ENCODE measurements around the gene TCTN3. TPM values are rescaled to one million over a fixed set of nuclear protein-coding genes. Genes with fewer than 3 reads are reported as not detected.

Gene TCTN3
- total RNA-seq, 2 donors from 2014 or later, result 14.1 to 15.6 TPM

GRCh38 chr10:95711492-95711891, 17.8 kb upstream of the TCTN3 start:
- H3K27ac ChIP-seq, result no peak overlapping the region
- no peaks in the 10 kb centered on the region for H3K36me3 ChIP-seq
- TF ChIP-seq CTCF (IDR thresholded peaks at IDR 0.05), result no peak
- DNase-seq (ENCODE audit: low spot score), result no peak
- H3K27me3 ChIP-seq, result no peaks in the 10 kb centered on the region
- no peaks in the 10 kb centered on the region for H3K4me1 ChIP-seq
- H3K4me3 ChIP-seq, result no peak overlapping the region
- no peaks in the 10 kb centered on the region for H3K9me3 ChIP-seq

- no peak for TF ChIP-seq CTCF (IDR thresholded peaks at IDR 0.05)
- H3K36me3 ChIP-seq, result no peaks in the 10 kb centered on the region
- no peak overlapping the region for H3K4me3 ChIP-seq
- no peaks in the 10 kb centered on the region for H3K27me3 ChIP-seq
- no peak for DNase-seq (ENCODE audit: low spot score)
- no peaks in the 10 kb centered on the region for H3K4me1 ChIP-seq
- no peaks in the 10 kb centered on the region for H3K9me3 ChIP-seq
- no peak overlapping the region for H3K27ac ChIP-seq
These were observed 13.3 kb upstream of the TCTN3 start for GRCh38 chr10:95706990-95707389.

- H3K27ac ChIP-seq, result no peak overlapping the region
- H3K4me3 ChIP-seq, result no peak overlapping the region
- no peak for DNase-seq (ENCODE audit: low spot score)
- no peaks in the 10 kb centered on the region for H3K36me3 ChIP-seq
- H3K4me1 ChIP-seq, result no peaks in the 10 kb centered on the region
- no peak for TF ChIP-seq CTCF (IDR thresholded peaks at IDR 0.05)
- no peaks in the 10 kb centered on the region for H3K27me3 ChIP-seq
- no peaks in the 10 kb centered on the region for H3K9me3 ChIP-seq
These were observed 12.8 kb upstream of the TCTN3 start for GRCh38 chr10:95706573-95706972.

GRCh38 chr10:95698415-95698814, 4.7 kb upstream of the TCTN3 start:
- Histone ChIP-seq H3K4me1 (peaks cover 0 to 5% of the 10 kb centered on the region in 2 donors), H3K36me3 (no peaks in the 10 kb centered on the region), H3K9me3 (no peaks in the 10 kb centered on the region), H3K27ac (no peak overlapping the region), H3K27me3 (no peaks in the 10 kb centered on the region), H3K4me3 (no peak overlapping the region)
- no peak for TF ChIP-seq CTCF (IDR thresholded peaks at IDR 0.05)
- no peak for DNase-seq (ENCODE audit: low spot score)

- peaks cover 0 to 14% of the 10 kb centered on the region in 2 donors for H3K4me1 ChIP-seq
- H3K27ac ChIP-seq, result no peak overlapping the region
- H3K4me3 ChIP-seq, result no peak overlapping the region
- H3K9me3 ChIP-seq, result no peaks in the 10 kb centered on the region
- DNase-seq (ENCODE audit: low spot score), result no peak
- no peaks in the 10 kb centered on the region for H3K36me3 ChIP-seq
- TF ChIP-seq CTCF (IDR thresholded peaks at IDR 0.05), result no peak
- H3K27me3 ChIP-seq, result no peaks in the 10 kb centered on the region
These were observed 3.7 kb upstream of the TCTN3 start for GRCh38 chr10:95697429-95697828.

- H3K36me3 ChIP-seq, result no peaks in the 10 kb centered on the region
- no peaks in the 10 kb centered on the region for H3K27me3 ChIP-seq
- no peak for DNase-seq (ENCODE audit: low spot score)
- H3K4me1 ChIP-seq, result peaks cover 0 to 21% of the 10 kb centered on the region in 2 donors
- H3K4me3 ChIP-seq, result no peak overlapping the region
- no peaks in the 10 kb centered on the region for H3K9me3 ChIP-seq
- no peak overlapping the region for H3K27ac ChIP-seq
- no peak for TF ChIP-seq CTCF (IDR thresholded peaks at IDR 0.05)
These were observed 938 bp upstream of the TCTN3 start for GRCh38 chr10:95694665-95695064.
